HG03378 (cell line): ENCODE results near the gene MRI1.
"Not testable (repeated sequence)": the region's sequence is repeated elsewhere in the genome, so short reads cannot be mapped to it uniquely, and the experiment has no call there.

ENCODE experiments used
- ATAC-seq: cut with Tn5 transposase; IDR thresholded peaks from one replicate; pipeline ENCODE4 v1.9.1; 2021; ENCODE audit warnings: mild to moderate bottlenecking, moderate library complexity; ENCODE audit not compliant: unreplicated experiment

Gene MRI1

GRCh38 chr19:13758795-13759194 is 5.5 kb upstream of the MRI1 start:
- ATAC-seq: no peak

- ATAC-seq: no peak
Measured at GRCh38 chr19:13761423-13761822, 2.9 kb upstream of the MRI1 start.

- no peak for ATAC-seq
Measured at GRCh38 chr19:13762635-13763235, 1.6 kb upstream of the MRI1 start.

- ATAC-seq: no peak
Measured at GRCh38 chr19:13763265-13763664, 1.1 kb upstream of the MRI1 start.

- ATAC-seq: no peak
Measured at GRCh38 chr19:13764821-13765394, 586 bp downstream of the MRI1 start.

DNA sequence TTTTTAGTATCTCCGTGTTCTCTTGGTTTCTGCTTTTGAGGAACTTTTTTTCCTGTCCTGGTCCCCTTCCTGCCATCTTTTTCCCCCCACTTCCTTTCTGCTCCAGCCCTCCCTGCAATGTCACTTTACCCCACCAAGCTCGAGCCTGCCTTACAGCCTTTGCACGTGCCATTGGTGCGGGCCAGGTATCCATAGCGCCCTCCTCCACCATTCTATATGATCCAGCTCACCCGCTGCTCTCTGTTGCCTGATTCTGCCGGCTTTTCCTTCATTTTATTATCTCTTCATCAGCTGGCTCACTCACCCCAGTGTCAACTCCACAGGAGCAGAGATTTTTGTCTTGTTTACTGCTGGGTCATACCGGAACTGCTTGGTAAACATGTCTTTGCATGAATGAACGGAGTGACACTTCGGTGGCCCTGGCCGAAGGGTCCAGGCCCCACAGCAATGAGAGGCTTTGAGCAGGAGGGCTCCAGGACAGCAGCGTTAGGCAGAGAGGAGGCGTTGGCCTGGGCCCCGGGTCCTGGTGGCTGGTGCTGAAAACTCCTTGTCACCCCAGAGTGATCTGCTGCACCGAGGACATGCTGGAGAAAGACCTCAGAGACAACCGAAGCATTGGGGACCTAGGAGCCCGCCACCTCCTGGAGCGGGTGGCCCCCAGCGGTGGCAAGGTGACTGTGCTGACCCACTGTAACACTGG is 1.2 kb downstream of the MRI1 start:
- no peak for ATAC-seq

DNA sequence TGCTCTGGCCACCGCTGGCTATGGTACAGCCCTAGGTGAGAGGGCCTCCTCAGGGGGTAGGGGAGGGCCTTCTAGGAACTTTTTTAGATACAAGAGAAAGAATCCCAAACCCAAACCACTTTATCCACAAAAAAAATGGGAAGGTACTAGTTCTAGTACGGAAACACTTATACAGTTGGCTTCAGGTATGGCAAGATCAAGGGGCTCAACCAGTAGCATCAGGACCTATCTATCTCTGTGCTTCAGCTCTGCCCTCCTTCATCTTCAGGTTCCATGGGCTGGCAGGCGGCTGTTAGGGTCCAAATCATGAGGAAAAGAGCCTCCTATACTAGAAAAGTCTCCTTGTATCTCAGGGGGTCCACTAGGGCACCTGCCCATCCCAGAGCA is 1.8 kb downstream of the MRI1 start:
- no peak for ATAC-seq

- ATAC-seq: no peak
Measured at GRCh38 chr19:13768510-13768909, 4.2 kb downstream of the MRI1 start.

DNA sequence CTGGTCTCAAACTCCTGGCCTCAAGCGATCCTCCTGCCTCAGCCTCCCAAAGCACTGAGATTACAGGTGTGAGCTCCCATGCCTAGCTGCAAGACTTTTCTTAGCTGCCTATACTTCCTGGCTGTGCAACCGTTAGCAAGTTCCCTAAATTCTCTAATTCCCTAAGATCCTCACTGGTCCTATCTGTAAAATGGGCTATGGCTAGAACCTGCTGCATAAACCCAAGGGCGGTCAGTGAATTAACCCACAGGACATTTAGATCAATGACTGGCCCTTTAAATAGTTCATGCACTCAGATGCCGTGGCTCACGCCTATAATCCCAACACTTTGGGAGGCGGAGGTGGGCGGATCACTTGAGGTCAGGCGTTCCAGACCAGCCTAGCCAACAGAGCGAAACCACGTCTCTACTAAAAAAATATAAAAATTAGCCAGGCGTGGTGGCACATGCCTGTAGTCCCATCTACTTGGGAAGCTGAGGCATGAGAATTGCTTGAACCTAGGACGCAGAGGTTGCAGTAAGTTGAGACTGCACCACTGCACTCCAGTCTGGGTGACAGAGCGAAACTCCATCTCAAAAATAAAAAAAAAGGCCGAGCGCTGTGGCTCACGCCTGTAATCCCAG is 5.8 kb downstream of the MRI1 start:
- ATAC-seq: no peak

DNA sequence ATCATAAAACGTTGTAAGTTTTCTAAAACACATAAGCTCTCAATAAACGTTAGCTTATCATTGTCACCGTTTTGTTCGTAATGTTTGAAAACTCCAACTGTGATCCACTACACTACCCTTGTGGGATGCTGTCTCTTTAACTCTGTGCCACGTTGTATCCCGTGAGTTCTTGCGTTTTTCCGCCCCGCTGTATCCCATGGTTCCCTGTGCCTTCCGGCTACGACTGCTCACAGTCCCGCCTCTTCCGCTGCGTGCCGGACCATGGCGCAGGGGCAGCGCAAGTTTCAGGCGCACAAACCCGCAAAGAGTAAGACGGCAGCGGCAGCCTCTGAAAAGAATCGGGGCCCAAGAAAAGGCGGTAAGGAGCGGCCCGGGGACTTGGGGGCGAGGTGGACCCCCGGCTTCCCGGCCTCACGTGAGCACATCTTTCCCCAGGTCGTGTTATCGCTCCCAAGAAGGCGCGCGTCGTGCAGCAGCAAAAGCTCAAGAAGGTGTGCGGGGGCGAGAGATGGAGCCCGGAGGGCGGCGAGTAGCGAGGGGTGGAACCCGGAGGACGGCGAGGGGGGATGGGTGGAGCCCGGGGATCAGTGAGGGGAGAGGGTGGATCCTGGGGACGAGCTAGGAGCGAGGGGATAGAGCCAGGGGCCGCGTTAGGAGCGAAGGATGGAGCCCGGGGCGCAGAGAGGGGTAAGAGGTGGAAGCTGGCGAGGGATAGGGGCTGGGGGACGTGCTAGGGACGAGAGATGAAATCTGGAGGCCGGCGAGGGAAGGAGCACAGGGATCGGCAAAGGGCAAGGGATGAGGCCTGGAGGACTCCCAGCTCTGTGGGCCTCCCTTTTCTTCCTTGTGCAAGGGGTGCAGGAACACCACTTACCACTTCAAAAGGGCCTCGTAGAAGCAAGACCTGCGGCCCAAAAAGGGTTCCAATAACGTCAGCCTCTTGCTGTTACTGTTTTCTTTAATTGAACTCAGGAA is 10.2 kb downstream of the MRI1 start, which contains the start of gene C19orf53:
TSS of gene C19orf53 (plus strand) at position 240 of the 975 bp plus-strand sequence. CDS start at position 262, 22 bp downstream.
- peak; percentile 85 for ATAC-seq

DNA sequence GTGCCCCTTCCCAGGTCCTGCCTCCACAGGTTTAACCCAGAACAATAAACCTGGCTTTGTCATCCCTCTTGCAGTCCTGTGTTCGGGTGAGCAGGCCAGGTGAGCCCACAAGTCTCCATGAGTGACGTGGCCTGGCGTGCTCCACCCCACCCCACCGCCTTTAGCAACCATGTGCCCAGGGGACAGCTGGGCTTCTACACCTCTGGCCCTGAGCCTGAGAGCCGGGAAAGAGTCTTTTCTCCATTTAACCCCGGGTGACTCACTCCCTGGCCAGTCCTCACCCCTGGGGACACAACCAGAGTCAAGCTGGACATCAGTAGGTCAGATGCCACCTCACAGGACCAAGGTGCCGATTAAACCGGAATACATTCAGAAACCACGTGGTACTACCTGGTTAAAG is 14.1 kb downstream of the MRI1 start:
- no peak for ATAC-seq

GRCh38 chr19:13778847-13779246 is 14.5 kb downstream of the MRI1 start:
- no peak for ATAC-seq

GRCh38 chr19:13779794-13780193 is 15.5 kb downstream of the MRI1 start:
- ATAC-seq: not testable (repeated sequence)

DNA sequence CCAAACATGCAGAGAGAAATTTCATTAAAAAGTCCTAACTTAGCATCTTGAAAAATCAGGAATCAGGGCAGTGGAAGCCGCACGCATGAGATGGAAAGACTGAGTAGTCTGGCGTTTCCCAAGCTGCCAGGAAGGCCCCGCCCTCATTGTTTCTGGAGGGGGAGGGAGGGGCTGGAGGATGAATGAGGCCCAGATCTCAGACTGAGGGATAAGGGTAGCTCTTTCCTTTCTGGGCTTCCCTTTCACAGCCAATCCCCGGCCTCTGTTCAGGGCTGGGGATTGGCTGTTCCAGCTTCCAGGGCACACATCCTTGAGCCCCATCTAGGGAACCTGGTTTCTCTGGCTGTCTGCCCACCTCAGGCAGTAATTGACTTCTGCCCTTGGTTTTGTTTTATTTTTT is 17.2 kb downstream of the MRI1 start:
- ATAC-seq: no peak

DNA sequence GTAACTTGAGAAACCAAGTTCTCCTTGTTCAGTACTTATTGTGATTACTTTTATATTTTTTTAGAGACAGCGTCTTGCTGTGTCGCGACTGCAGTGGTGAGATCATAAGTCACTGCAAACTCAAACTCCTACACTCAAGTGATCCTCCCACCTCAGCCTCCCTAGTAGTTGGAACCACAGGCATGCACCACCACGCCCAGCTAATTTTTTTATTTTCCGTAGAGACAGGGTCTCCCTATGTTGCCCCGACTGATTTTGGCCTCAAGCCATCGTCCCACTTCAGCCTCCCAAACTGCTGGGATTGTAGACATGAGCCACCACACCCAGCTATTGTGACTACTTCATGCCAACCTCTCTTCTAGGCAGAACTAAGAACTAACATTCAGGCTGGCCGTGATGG is 18.2 kb downstream of the MRI1 start:
- no peak for ATAC-seq

DNA sequence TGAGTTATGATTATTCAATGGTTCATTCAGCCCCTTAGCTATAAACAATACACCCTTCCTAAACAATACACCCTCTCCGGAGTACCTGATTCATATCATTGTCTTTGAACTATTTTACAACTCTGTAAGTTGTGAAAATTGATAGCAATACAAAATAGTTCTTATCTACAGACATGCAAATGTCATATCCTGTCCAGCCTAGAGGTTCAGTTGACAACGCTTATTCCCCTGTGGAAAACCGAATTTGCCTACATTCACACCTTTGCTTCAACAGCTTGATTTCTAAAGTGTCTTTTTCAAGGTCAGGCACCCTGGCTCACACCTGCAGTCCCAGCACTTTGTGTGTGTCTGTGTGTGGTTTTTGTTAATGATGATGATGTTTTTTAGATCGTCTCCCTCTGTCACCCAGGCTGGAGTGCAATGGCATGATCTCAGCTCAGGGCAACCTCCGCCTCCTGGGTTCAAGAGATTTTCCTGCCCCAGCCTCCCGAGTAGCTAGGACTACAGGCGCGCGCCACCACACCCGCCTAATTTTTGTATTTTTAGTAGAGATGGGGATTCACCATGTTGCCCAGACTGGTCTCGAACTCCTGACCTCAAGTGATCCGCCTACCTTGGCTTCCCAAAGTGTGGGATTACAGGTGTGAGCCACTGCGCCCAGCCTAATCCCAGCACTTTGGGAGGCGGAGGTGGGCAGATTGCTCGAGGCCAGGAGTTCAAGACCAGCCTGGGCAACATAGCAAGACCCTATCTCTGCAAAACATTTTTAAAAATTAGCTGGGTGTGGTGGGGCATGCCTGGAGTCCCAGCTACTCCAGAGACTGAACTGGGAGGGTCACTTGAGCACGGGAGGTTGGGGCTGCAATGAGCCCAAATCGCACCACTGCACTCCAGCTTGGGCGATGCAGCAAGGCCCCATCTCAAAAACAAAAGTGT is 19.5 kb downstream of the MRI1 start:
- ATAC-seq: no peak

- ATAC-seq: no peak
Measured at GRCh38 chr19:13784731-13785452, 20.6 kb downstream of the MRI1 start.

DNA sequence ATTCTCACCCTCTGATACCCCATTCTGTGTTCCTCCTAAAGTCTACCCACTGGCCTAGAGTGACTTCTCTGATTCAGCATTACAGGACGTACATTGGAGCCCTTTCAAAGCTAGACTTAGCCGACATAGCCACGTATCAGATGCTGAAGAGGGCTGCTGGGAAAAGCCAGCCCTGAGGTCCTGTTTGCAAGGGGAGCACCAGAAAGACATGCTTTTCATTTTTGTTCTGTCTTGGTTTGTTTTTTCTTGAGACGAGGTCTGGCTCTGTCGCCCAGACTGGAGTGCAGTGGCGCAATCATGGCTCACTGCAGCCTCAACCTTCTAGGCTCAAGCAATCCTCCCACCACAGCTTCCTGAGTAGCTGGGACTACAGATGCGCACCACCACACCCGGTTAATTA is 24.7 kb downstream of the MRI1 start:
- ATAC-seq: no peak

DNA sequence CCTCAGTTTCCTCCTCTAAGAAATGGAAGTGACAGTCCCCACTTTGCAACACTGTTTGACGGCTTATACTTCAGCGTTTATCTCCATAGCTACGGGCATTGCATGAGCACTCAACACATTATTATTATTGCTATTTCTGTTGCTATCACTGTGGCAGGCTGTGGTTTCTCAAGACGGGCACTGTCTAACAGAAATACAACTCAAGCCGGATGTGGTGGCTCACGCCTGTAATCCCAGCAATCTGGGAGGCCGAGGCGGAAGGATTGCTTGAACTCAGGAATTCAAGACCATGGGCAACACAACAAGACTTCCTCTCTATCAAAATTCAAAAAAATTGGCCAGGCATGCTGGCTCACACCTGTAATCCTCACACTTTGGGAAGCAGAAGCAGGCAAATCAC is 26.0 kb downstream of the MRI1 start:
- ATAC-seq: no peak
